Kidney epithelial cell (primary cell): ENCODE results near the gene CD27. TPM values are rescaled to one million over a fixed set of nuclear protein-coding genes. Genes with fewer than 3 reads are reported as not detected.

Experiments used
- DNase-seq: peaks from one replicate; pipeline ENCODE4 v3.0.0-alpha.2; 2010; ENCODE audit warnings: low read depth
- H3K27me3 ChIP-seq: 2 replicates; pipeline ENCODE4 v1.6.0; 2011; ENCODE audit warnings: low read length; ENCODE audit not compliant: control insufficient read depth, insufficient read depth
- H3K36me3 ChIP-seq: 2 replicates; pipeline ENCODE4 v1.5.1; 2011; ENCODE audit warnings: low read length; ENCODE audit not compliant: control insufficient read depth, insufficient read depth
- H3K4me3 ChIP-seq: 2 replicates; pipeline ENCODE4 v1.5.1; 2011; ENCODE audit warnings: low read depth, mild to moderate bottlenecking, control low read depth, low read length
- CTCF ChIP-seq: IDR thresholded peaks from 2 replicates; pipeline ENCODE4 v1.5.1; 2011; ENCODE audit warnings: mild to moderate bottlenecking, moderate library complexity, low read length, control low read depth, inconsistent platforms; ENCODE audit not compliant: insufficient read depth, poor library complexity, severe bottlenecking
- total RNA-seq: library from RNA; depleted of rRNA; stranded (reverse); fragments of >200 nt; gene quantifications from 2 replicates; pipeline ENCODE4 v1.2.3, GENCODE V29; 2015

Gene CD27
- total RNA-seq, 1 donor from 2014 or later = not detected

GRCh38 chr12:6430124-6430989 lies 14.4 kb upstream of the CD27 start:
- Histone ChIP-seq H3K27me3 (no peaks in the 10 kb centered on the region), H3K36me3 (no peaks in the 10 kb centered on the region), H3K4me3 (no peak overlapping the region)
- no peak for TF ChIP-seq CTCF
- DNase-seq = peak; percentile 58

GRCh38 chr12:6432991-6433390 lies 11.8 kb upstream of the CD27 start:
- TF ChIP-seq CTCF = no peak
- DNase-seq = no peak
- H3K36me3 ChIP-seq = no peaks in the 10 kb centered on the region
- H3K27me3 ChIP-seq = no peaks in the 10 kb centered on the region
- no peak overlapping the region for H3K4me3 ChIP-seq

- no peak for TF ChIP-seq CTCF
- no peak for DNase-seq
Measured at GRCh38 chr12:6434205-6435140, 10.3 kb upstream of the CD27 start.

GRCh38 chr12:6435961-6436715 lies 8.6 kb upstream of the CD27 start:
- no peak for DNase-seq
- H3K36me3 ChIP-seq = no peaks in the 10 kb centered on the region
- no peaks in the 10 kb centered on the region for H3K27me3 ChIP-seq
- TF ChIP-seq CTCF = no peak
- H3K4me3 ChIP-seq = no peak overlapping the region

More at GRCh38 chr12:6434205-6435140, 10.3 kb upstream of the CD27 start:
- Histone ChIP-seq H3K36me3 (no peaks in the 10 kb centered on the region), H3K27me3 (no peaks in the 10 kb centered on the region), H3K4me3 (no peak overlapping the region)

- Histone ChIP-seq H3K36me3 (no peaks in the 10 kb centered on the region), H3K4me3 (no peak overlapping the region), H3K27me3 (no peaks in the 10 kb centered on the region)
- no peak for DNase-seq
- TF ChIP-seq CTCF = no peak
Measured at GRCh38 chr12:6437586-6437985, 7.2 kb upstream of the CD27 start.
